Measurements from ENCODE around the gene ZPBP. TPM values are rescaled to one million over a fixed set of nuclear protein-coding genes. Genes with fewer than 3 reads are reported as not detected.

The ZPBP gene
- total RNA-seq, 1 experiment from 2014 or later: not detected

GRCh38 chr7:50022991-50023390 is 70.1 kb downstream of the ZPBP start:
- H3K9me3 Mint-ChIP-seq: peaks cover 4 to 6% of the 10 kb centered on the region in 2 experiments; a peak in 3 of 5 replicates

More at GRCh38 chr7:50022991-50023390, 70.1 kb downstream of the ZPBP start:
- Histone ChIP-seq H3K4me2 (ENCODE audit: insufficient read depth, insufficient read length, low read length) (no peak overlapping the region), H2BK15ac (ENCODE audit: low read depth, low read length) (no peak overlapping the region), H2BK12ac (ENCODE audit: insufficient read length, low read depth, low read length) (no peak overlapping the region), H3K56ac (ENCODE audit: insufficient read length, low read depth, low read length) (no peak overlapping the region), H4K5ac (ENCODE audit: insufficient read length, low read depth, low read length) (no peak overlapping the region), H3T11ph (ENCODE audit: low read length) (no peak overlapping the region), H3K23me2 (ENCODE audit: insufficient read length, low read depth, low read length, poor library complexity, severe bottlenecking) (no peaks in the 10 kb centered on the region), H3K27ac (ENCODE audit: insufficient read length, low read depth, low read length) (no peak overlapping the region), H3K18ac (ENCODE audit: insufficient read length, low read depth, low read length) (no peak overlapping the region), H3K79me1 (ENCODE audit: insufficient read depth, low read depth, low read length, poor library complexity, severe bottlenecking) (no peaks in the 10 kb centered on the region), H3K27me3 (ENCODE audit: insufficient read depth, low read length) (no peaks in the 10 kb centered on the region), H3K4ac (ENCODE audit: low read depth, low read length) (no peak overlapping the region), H4K20me1 (ENCODE audit: control insufficient read depth, insufficient read depth, insufficient read length) (no peaks in the 10 kb centered on the region), H3K23ac (ENCODE audit: insufficient read length, low read depth, low read length) (no peak overlapping the region), H3K9me3 (ENCODE audit: control insufficient read depth, low read depth, low read length) (no peaks in the 10 kb centered on the region), H2BK120ac (ENCODE audit: low read depth, low read length, poor library complexity, severe bottlenecking) (no peak overlapping the region), H2AFZ (ENCODE audit: low read length) (no peak overlapping the region), H3K4me1 (ENCODE audit: insufficient read depth, low read length) (no peaks in the 10 kb centered on the region), H3K79me2 (ENCODE audit: insufficient read depth, low read length) (no peaks in the 10 kb centered on the region), H3K9ac (ENCODE audit: extremely low read depth, insufficient read length, low read length) (no peak overlapping the region), H2AK5ac (ENCODE audit: insufficient read length, low read length) (no peak overlapping the region), H4K91ac (ENCODE audit: insufficient read length, low read depth, low read length) (no peak overlapping the region), H3K14ac (ENCODE audit: insufficient read depth, low read length) (no peak overlapping the region), H2BK20ac (ENCODE audit: low read depth, low read length, poor library complexity, severe bottlenecking) (no peak overlapping the region), H4K8ac (replicated peaks; ENCODE audit: insufficient read length, low read depth, low read length) (no peak overlapping the region), H2BK5ac (ENCODE audit: insufficient read length, low read length) (no peak overlapping the region)
- no peak for TF ChIP-seq CTCF (conservative IDR thresholded peaks at IDR 0.05)
- no peak for DNase-seq
- no peak overlapping the region for H3K4me3 Mint-ChIP-seq
- no peaks in the 10 kb centered on the region; a peak in 1 of 4 replicates for H3K4me1 Mint-ChIP-seq
- no peak overlapping the region for H3K27ac Mint-ChIP-seq
- peaks cover 0 to 3% (median 1%) of the 10 kb centered on the region in 3 experiments; a peak in 1 of 7 replicates for H3K36me3 Mint-ChIP-seq (ENCODE audit: insufficient read depth in 1 of 3, low read depth in 3 of 3)
- no peaks in the 10 kb centered on the region for H3K27me3 Mint-ChIP-seq (ENCODE audit: low read depth)
- no CpG with 5 or more reads among the region's 4 CpGs for WGBS (ENCODE audit: extremely low coverage, insufficient read length, low lambda C conversion rate)

All from H9 (cell line).